MM.1S (cell line): ENCODE results near the gene DEFB108B.
"Not testable (repeated sequence)": the region's sequence is repeated elsewhere in the genome, so short reads cannot be mapped to it uniquely, and the experiment has no call there.

Experiments used
- DNase-seq: peaks from one replicate; pipeline ENCODE4 v3.0.0-alpha.2; 2015
- H2AFZ ChIP-seq: fragments of 300-600 bp; sonication (generic); 2 replicates; pipeline ENCODE4 v1.6.0; 2016; ENCODE audit warnings: antibody characterized with exemption, low read length
- H3F3A ChIP-seq: fragments of 300-600 bp; sonication (generic); 2 replicates; pipeline ENCODE4 v1.6.1; 2016; ENCODE audit warnings: mild to moderate bottlenecking, antibody characterized with exemption, low read length, moderate library complexity, mixed read lengths; ENCODE audit not compliant: insufficient read depth
- H3K27ac ChIP-seq: fragments of 300-600 bp; sonication (generic); 2 replicates; pipeline ENCODE4 v1.5.1; 2016; ENCODE audit warnings: mild to moderate bottlenecking, low read length
- H3K27me3 ChIP-seq: fragments of 300-600 bp; sonication (generic); replicated peaks from 2 replicates; pipeline ENCODE4 v1.6.0; 2016; ENCODE audit warnings: low read length; ENCODE audit not compliant: insufficient read depth
- H3K36me3 ChIP-seq: fragments of 300-600 bp; sonication (generic); replicated peaks from 2 replicates; pipeline ENCODE4 v1.6.1; 2016; ENCODE audit warnings: mild to moderate bottlenecking, low read length, mixed read lengths; ENCODE audit not compliant: insufficient read depth
- H3K4me1 ChIP-seq: fragments of 300-600 bp; sonication (generic); 2 replicates; pipeline ENCODE4 v1.6.1; 2016; ENCODE audit warnings: low read length, mixed read lengths
- H3K4me2 ChIP-seq: fragments of 300-600 bp; sonication (generic); 2 replicates; pipeline ENCODE4 v1.6.0; 2016; ENCODE audit warnings: low read depth, low read length
- H3K4me3 ChIP-seq: fragments of 300-600 bp; sonication (generic); 2 replicates; pipeline ENCODE4 v1.5.1; 2016; ENCODE audit warnings: low read length, mixed read lengths
- H3K79me2 ChIP-seq: fragments of 300-600 bp; sonication (generic); 2 replicates; pipeline ENCODE4 v1.6.1; 2016; ENCODE audit warnings: mixed run types, low read length, mixed read lengths
- H3K9ac ChIP-seq: fragments of 300-600 bp; sonication (generic); 2 replicates; pipeline ENCODE4 v1.6.1; 2016; ENCODE audit warnings: low read length, mixed read lengths
- H3K9me2 ChIP-seq: fragments of 300-600 bp; sonication (generic); replicated peaks from 2 replicates; pipeline ENCODE4 v1.6.1; 2016; ENCODE audit warnings: mild to moderate bottlenecking, low read length, mixed read lengths; ENCODE audit not compliant: insufficient read depth
- H3K9me3 ChIP-seq: fragments of 300-600 bp; sonication (generic); replicated peaks from 2 replicates; pipeline ENCODE4 v1.6.1; 2016; ENCODE audit warnings: mild to moderate bottlenecking, low read length, mixed read lengths; ENCODE audit not compliant: insufficient read depth
- H4K20me1 ChIP-seq: fragments of 300-600 bp; sonication (generic); 2 replicates; pipeline ENCODE4 v1.6.1; 2016; ENCODE audit warnings: mild to moderate bottlenecking, low read length, moderate library complexity, mixed read lengths; ENCODE audit not compliant: insufficient read depth
- CTCF ChIP-seq: fragments of 300-600 bp; sonication (generic); IDR thresholded peaks from 2 replicates; pipeline ENCODE4 v1.5.1; 2016; ENCODE audit warnings: antibody characterized with exemption, low read length, mixed read lengths

The DEFB108B gene

GRCh38 chr11:71800335-71800953 is 32.6 kb upstream of the DEFB108B start:
- not testable (repeated sequence) for H3K79me2 ChIP-seq, H3F3A ChIP-seq, H3K4me3 ChIP-seq, H3K27ac ChIP-seq, H3K27me3 ChIP-seq, H3K9me3 ChIP-seq, H3K9me2 ChIP-seq, H3K9ac ChIP-seq, H3K4me1 ChIP-seq, H3K36me3 ChIP-seq, H3K4me2 ChIP-seq, H4K20me1 ChIP-seq, H2AFZ ChIP-seq
- TF ChIP-seq CTCF = peak; percentile 69
- DNase-seq = peak; percentile 85

GRCh38 chr11:71801026-71801425 is 32.0 kb upstream of the DEFB108B start:
- H3K9me3 ChIP-seq, H3K79me2 ChIP-seq, H2AFZ ChIP-seq, H3K27ac ChIP-seq, H3F3A ChIP-seq, H3K36me3 ChIP-seq, H3K9me2 ChIP-seq, H3K4me2 ChIP-seq, H4K20me1 ChIP-seq, H3K27me3 ChIP-seq, H3K4me1 ChIP-seq, DNase-seq, H3K4me3 ChIP-seq, H3K9ac ChIP-seq: not testable (repeated sequence)

- DNase-seq, H4K20me1 ChIP-seq, H3K36me3 ChIP-seq, H3F3A ChIP-seq, H3K9me2 ChIP-seq, H3K79me2 ChIP-seq, H3K4me2 ChIP-seq, H2AFZ ChIP-seq, H3K27ac ChIP-seq, H3K27me3 ChIP-seq, H3K9ac ChIP-seq, H3K9me3 ChIP-seq, H3K4me1 ChIP-seq, H3K4me3 ChIP-seq: not testable (repeated sequence)
These were observed 30.1 kb upstream of the DEFB108B start for GRCh38 chr11:71802874-71803273.

GRCh38 chr11:71804158-71804947 is 28.6 kb upstream of the DEFB108B start:
- not testable (repeated sequence) for H3K4me3 ChIP-seq, H3K27me3 ChIP-seq, H3K36me3 ChIP-seq, H3K27ac ChIP-seq, H3F3A ChIP-seq, H3K9me2 ChIP-seq, H2AFZ ChIP-seq, DNase-seq, H3K79me2 ChIP-seq, H3K9me3 ChIP-seq, H3K4me2 ChIP-seq, H4K20me1 ChIP-seq, H3K9ac ChIP-seq, H3K4me1 ChIP-seq

GRCh38 chr11:71812529-71812928 is 20.5 kb upstream of the DEFB108B start:
- not testable (repeated sequence) for H3K79me2 ChIP-seq, H3K9me2 ChIP-seq, H2AFZ ChIP-seq, H3K36me3 ChIP-seq, DNase-seq, H3K27me3 ChIP-seq, H3K9ac ChIP-seq, H4K20me1 ChIP-seq, H3K4me1 ChIP-seq, H3K4me3 ChIP-seq, H3F3A ChIP-seq, H3K9me3 ChIP-seq, H3K27ac ChIP-seq, H3K4me2 ChIP-seq
